Myocyte (in vitro differentiated cells): ENCODE data around the gene COX4I1. TPM values are rescaled to one million over a fixed set of nuclear protein-coding genes. Genes with fewer than 3 reads are reported as not detected.

Experiments used
- total RNA-seq: library from RNA; depleted of rRNA; stranded (reverse); fragments of >200 nt; gene quantifications from 2 replicates; pipeline ENCODE4 v1.2.3, GENCODE V29; 2014

Gene COX4I1
- total RNA-seq, 1 donor from 2014 or later, result 400 TPM

Other genes starting within 250 kb of the COX4I1 start
- gene GSE1, start 186.4 kb upstream of the COX4I1 start, total RNA-seq, result 37.4 and 51.1 TPM in 2 replicates
- 0.88 and 2.9 TPM in 2 replicates for gene GINS2, start 110.7 kb upstream of the COX4I1 start, total RNA-seq
- gene C16orf74, start 48.6 kb upstream of the COX4I1 start, total RNA-seq, result 0.16 TPM in 1 of 2 replicates, not detected in the other
- gene EMC8, start 151 bp upstream of the COX4I1 start, total RNA-seq, result 40.3 and 41.6 TPM in 2 replicates
- not detected in 2 replicates for gene IRF8, start 99.5 kb downstream of the COX4I1 start, total RNA-seq